Natural killer cell (primary cell): ENCODE data around the gene RABEPK. TPM values are rescaled to one million over a fixed set of nuclear protein-coding genes. Genes with fewer than 3 reads are reported as not detected.
A peak's percentile ranks its signal among the peaks of the same experiment; 100 is the strongest.

ENCODE experiments used
- ATAC-seq, 3 donors: fragments of 150-1000 bp in 2 of 3; fragments of 200-7000 bp in 1 of 3; cut with Tn5 transposase; 1 replicate in 1 of 3; 2 replicates in 2 of 3; pipeline ENCODE4 v1.10.0; 2021; ENCODE audit warnings: mild to moderate bottlenecking in 2 of 3, moderate library complexity in 2 of 3
- DNase-seq, 2 donors: peaks; one replicate each; pipeline versions ENCODE4 v3.0.0 to v3.0.0-alpha.2; 2013 to 2021; ENCODE audit warnings: mixed read lengths in 1 of 2
- H3K27ac ChIP-seq: one replicate; pipeline ENCODE4 v1.5.1; 2013; ENCODE audit warnings: mild to moderate bottlenecking, low read length
- H3K27me3 ChIP-seq: one replicate; pipeline ENCODE4 v1.6.1; 2013; ENCODE audit warnings: low read length; ENCODE audit not compliant: control insufficient read depth, insufficient read depth
- H3K36me3 ChIP-seq: one replicate; pipeline ENCODE4 v1.6.1; 2013; ENCODE audit warnings: low read length; ENCODE audit not compliant: control insufficient read depth, insufficient read depth
- H3K4me1 ChIP-seq: one replicate; pipeline ENCODE4 v1.6.1; 2013; ENCODE audit warnings: low read length; ENCODE audit not compliant: control insufficient read depth, insufficient read depth
- H3K4me3 ChIP-seq: one replicate; pipeline ENCODE4 v1.5.1; 2013; ENCODE audit warnings: low read length
- H3K9me3 ChIP-seq: one replicate; pipeline ENCODE4 v1.6.1; 2013; ENCODE audit warnings: low read length; ENCODE audit not compliant: control insufficient read depth, insufficient read depth
- H3K27ac Mint-ChIP-seq, 2 donors: one replicate each; pipeline ENCODE4 v1.8.0; 2022; ENCODE audit warnings: mild to moderate bottlenecking in 2 of 2, mixed read lengths in 2 of 2, moderate library complexity in 1 of 2
- H3K27me3 Mint-ChIP-seq, 2 donors: one replicate each; pipeline ENCODE4 v1.8.0; 2022; ENCODE audit warnings: low read depth in 2 of 2, mixed read lengths in 2 of 2
- H3K36me3 Mint-ChIP-seq: one replicate; pipeline ENCODE4 v1.8.0; 2022; ENCODE audit warnings: mixed read lengths
- H3K4me1 Mint-ChIP-seq, 2 donors: one replicate each; pipeline ENCODE4 v1.8.0; 2022; ENCODE audit warnings: mixed read lengths in 2 of 2
- H3K4me3 Mint-ChIP-seq: one replicate; pipeline ENCODE4 v1.8.0; 2022; ENCODE audit warnings: mild to moderate bottlenecking, moderate library complexity, mixed read lengths
- H3K9me3 Mint-ChIP-seq, 2 donors: one replicate each; pipeline ENCODE4 v1.8.0; 2022; ENCODE audit warnings: mixed read lengths in 2 of 2
- CTCF ChIP-seq: fragments of 200-600 bp; IDR thresholded peaks from one replicate; pipeline ENCODE4 v1.8.0; 2022; ENCODE audit warnings: antibody characterized with exemption
- WGBS: methylation state at CpG from one replicate; pipeline ENCODE4 v1.1.7; 2013; ENCODE audit warnings: missing lambda C conversion rate; ENCODE audit not compliant: insufficient coverage; 5-methylcytosine and 5-hydroxymethylcytosine counted together
- intact Hi-C: fragments of 100-400 bp; cut with micrococcal nuclease; formaldehyde crosslinking; loops from one replicate; pipeline ENCODE4 v1.14.2; 2022
- total RNA-seq, 4 donors: library from RNA; stranded (reverse); fragments of 120-200 nt in 1 of 4; gene quantifications; one replicate each; pipeline versions ENCODE4 v1.2.3 to v1.2.4, GENCODE V29; 2013 to 2022

The RABEPK gene
- total RNA-seq, 3 donors from 2014 or later (not counting 1 experiment from before 2014, with no cell fraction given) = 10.6 to 13.1 (median 11.8) TPM

- H3K4me3 ChIP-seq = no peak overlapping the region
- H3K27ac Mint-ChIP-seq = peak overlapping the region; percentile 14 to 43
- 97% methylated on average over 2 of the region's 2 CpGs for WGBS
- H3K27me3 ChIP-seq = no peaks in the 10 kb centered on the region
- no peaks in the 10 kb centered on the region for H3K36me3 ChIP-seq
- intact Hi-C loops = no loop called here
- H3K9me3 Mint-ChIP-seq = no peaks in the 10 kb centered on the region
- H3K4me3 Mint-ChIP-seq = no peak overlapping the region
- TF ChIP-seq CTCF = no peak
- DNase-seq (no peak), ATAC-seq (no peak)
- H3K27ac ChIP-seq = no peak overlapping the region
- peaks cover 5% of the 10 kb centered on the region for H3K4me1 ChIP-seq
- H3K27me3 Mint-ChIP-seq = no peaks in the 10 kb centered on the region
- peaks cover 52 to 67% of the 10 kb centered on the region in 2 donors for H3K4me1 Mint-ChIP-seq
- H3K9me3 ChIP-seq = no peaks in the 10 kb centered on the region
- H3K36me3 Mint-ChIP-seq = no peaks in the 10 kb centered on the region
These were observed 17.3 kb upstream of the RABEPK start for GRCh38 chr9:125183054-125183453.

- DNase-seq (no peak), ATAC-seq (no peak)
- Histone ChIP-seq H3K27ac (no peak overlapping the region), H3K36me3 (no peaks in the 10 kb centered on the region), H3K4me1 (peaks cover 10% of the 10 kb centered on the region), H3K9me3 (no peaks in the 10 kb centered on the region), H3K27me3 (no peaks in the 10 kb centered on the region), H3K4me3 (no peak overlapping the region)
- Mint-ChIP-seq H3K4me1 (peaks cover 52 to 66% of the 10 kb centered on the region in 2 donors), H3K9me3 (no peaks in the 10 kb centered on the region), H3K27me3 (no peaks in the 10 kb centered on the region), H3K27ac (peak overlapping the region; percentile 14 to 43), H3K4me3 (no peak overlapping the region), H3K36me3 (no peaks in the 10 kb centered on the region)
- intact Hi-C loops = no loop called here
- 85% methylated on average over 2 of the region's 2 CpGs for WGBS
- TF ChIP-seq CTCF = no peak
These were observed 16.8 kb upstream of the RABEPK start for GRCh38 chr9:125183561-125183960.

DNA sequence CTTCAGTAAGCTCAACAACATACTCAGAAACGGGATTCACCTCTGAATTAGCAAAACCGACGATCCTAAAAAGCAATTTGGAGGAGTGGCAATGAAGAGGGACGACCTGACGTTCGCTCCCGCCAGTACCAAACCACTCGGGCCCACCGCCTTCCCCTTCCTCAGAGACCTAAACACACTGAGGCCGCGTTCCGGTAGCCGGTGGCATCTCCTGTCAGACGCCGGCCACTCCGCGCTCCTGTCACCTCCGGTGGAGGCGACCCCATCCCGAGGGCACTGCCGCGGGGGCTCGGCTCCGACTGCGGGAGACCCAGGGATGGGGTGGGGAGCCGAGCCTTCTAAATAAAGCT, 11.4 kb upstream of the RABEPK start:
- H3K27ac Mint-ChIP-seq = peak overlapping the region; percentile 91
- no peak for TF ChIP-seq CTCF
- WGBS = 0% methylated on average over 26 of the region's 26 CpGs
- no peaks in the 10 kb centered on the region for H3K9me3 Mint-ChIP-seq
- Histone ChIP-seq H3K36me3 (no peaks in the 10 kb centered on the region), H3K4me3 (peak overlapping the region; percentile 99), H3K27me3 (no peaks in the 10 kb centered on the region), H3K9me3 (no peaks in the 10 kb centered on the region), H3K27ac (peak overlapping the region; percentile 98), H3K4me1 (peaks cover 28% of the 10 kb centered on the region)
- no peaks in the 10 kb centered on the region for H3K36me3 Mint-ChIP-seq
- peaks cover 15 to 23% of the 10 kb centered on the region in 2 donors for H3K4me1 Mint-ChIP-seq
- intact Hi-C loops = loop anchor here (1.0 to 5.0 kb wide), 5 partner anchors 11 to 248 kb away; partner anchors contain the start of genes GAPVD1, GOLGA1, HSPA5 and RABEPK
- no peaks in the 10 kb centered on the region for H3K27me3 Mint-ChIP-seq
- DNase-seq (peak in 1 of 2 donors; percentile 57), ATAC-seq (peak; percentile 3 to 12 (median 11))
- H3K4me3 Mint-ChIP-seq = peak overlapping the region; percentile 94
